Measurements from ENCODE around the gene RAB43. TPM values are rescaled to one million over a fixed set of nuclear protein-coding genes. Genes with fewer than 3 reads are reported as not detected.

Gene RAB43
- total RNA-seq, 2 experiments from 2014 or later = 10.4 to 12.5 TPM

GRCh38 chr3:129050556-129051295 is 70.9 kb downstream of the RAB43 start:
- Histone ChIP-seq H4K20me1 (ENCODE audit: insufficient read depth, low read length) (no peaks in the 10 kb centered on the region), H3K36me3 (ENCODE audit: insufficient read depth, low read length) (no peaks in the 10 kb centered on the region), H3K9me3 (ENCODE audit: low read length) (no peaks in the 10 kb centered on the region), H3K4me2 (ENCODE audit: low read length) (no peak overlapping the region), H3K79me2 (ENCODE audit: insufficient read depth, low read depth, low read length) (no peaks in the 10 kb centered on the region), H3K4me1 (ENCODE audit: insufficient read depth, low read length, poor library complexity, severe bottlenecking) (peaks cover 9% of the 10 kb centered on the region), H3K4me3 (ENCODE audit: low read depth, low read length, poor library complexity, severe bottlenecking) (no peak overlapping the region), H3K27ac (ENCODE audit: low read depth, low read length, poor library complexity, severe bottlenecking) (no peak overlapping the region), H2AFZ (ENCODE audit: low read length) (no peak overlapping the region), H3K9me2 (ENCODE audit: insufficient read depth, low read length) (no peaks in the 10 kb centered on the region)
- no peak for DNase-seq (ENCODE audit: low spot score)
- intact Hi-C loops (cut with micrococcal nuclease; ENCODE audit: unreplicated experiment) = loop anchor here (5.0 kb wide), 2 partner anchors 78 to 277 kb away; no protein-coding TSS in a partner anchor
- TF ChIP-seq CTCF (conservative IDR thresholded peaks at IDR 0.05; ENCODE audit: low read length) = no peak
- TF ChIP-seq EZH2phosphoT487 (IDR thresholded peaks at IDR 0.05; ENCODE audit: borderline replicate concordance, low read depth, low read length) = no peak
- CTCF ChIA-PET (ENCODE audit: unreplicated experiment) = interaction anchor here (0.7 kb wide), 1 partner anchor 194 kb away, joined by 3 read pairs; no protein-coding TSS in a partner anchor
- BruUV-seq (replicated peaks) = no TSS peak
- POLR2A ChIA-PET = no interaction called here

DNA sequence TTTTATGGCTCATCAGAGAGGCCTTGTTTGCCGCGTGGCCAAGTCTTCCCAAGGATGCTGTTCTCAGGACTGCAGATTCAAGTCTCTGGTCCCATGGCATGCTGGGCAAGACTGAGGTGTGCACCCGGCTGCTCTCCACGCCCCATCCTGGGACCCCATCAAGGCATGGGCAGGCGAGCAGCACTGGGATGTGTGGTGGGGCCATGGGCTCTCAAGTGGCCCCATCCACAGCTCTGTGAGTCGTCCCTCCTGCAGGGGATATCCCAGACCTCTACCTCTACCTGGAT is 74.1 kb downstream of the RAB43 start:
- Histone ChIP-seq H3K9me3 (ENCODE audit: low read length) (no peaks in the 10 kb centered on the region), H4K20me1 (ENCODE audit: insufficient read depth, low read length) (no peaks in the 10 kb centered on the region), H3K4me2 (ENCODE audit: low read length) (no peak overlapping the region), H3K9me2 (ENCODE audit: insufficient read depth, low read length) (no peaks in the 10 kb centered on the region), H3K4me3 (ENCODE audit: low read depth, low read length, poor library complexity, severe bottlenecking) (no peak overlapping the region), H3K27ac (ENCODE audit: low read depth, low read length, poor library complexity, severe bottlenecking) (no peak overlapping the region), H2AFZ (ENCODE audit: low read length) (no peak overlapping the region), H3K79me2 (ENCODE audit: insufficient read depth, low read depth, low read length) (no peaks in the 10 kb centered on the region), H3K36me3 (ENCODE audit: insufficient read depth, low read length) (no peaks in the 10 kb centered on the region), H3K4me1 (ENCODE audit: insufficient read depth, low read length, poor library complexity, severe bottlenecking) (no peaks in the 10 kb centered on the region)
- CTCF ChIA-PET (ENCODE audit: unreplicated experiment) = no interaction called here
- no TSS peak for BruUV-seq (replicated peaks)
- intact Hi-C loops (cut with micrococcal nuclease; ENCODE audit: unreplicated experiment) = no loop called here
- DNase-seq (ENCODE audit: low spot score) = no peak
- no peak for TF ChIP-seq CTCF (conservative IDR thresholded peaks at IDR 0.05; ENCODE audit: low read length)
- no peak for TF ChIP-seq EZH2phosphoT487 (IDR thresholded peaks at IDR 0.05; ENCODE audit: borderline replicate concordance, low read depth, low read length)
- POLR2A ChIA-PET = no interaction called here

DNA sequence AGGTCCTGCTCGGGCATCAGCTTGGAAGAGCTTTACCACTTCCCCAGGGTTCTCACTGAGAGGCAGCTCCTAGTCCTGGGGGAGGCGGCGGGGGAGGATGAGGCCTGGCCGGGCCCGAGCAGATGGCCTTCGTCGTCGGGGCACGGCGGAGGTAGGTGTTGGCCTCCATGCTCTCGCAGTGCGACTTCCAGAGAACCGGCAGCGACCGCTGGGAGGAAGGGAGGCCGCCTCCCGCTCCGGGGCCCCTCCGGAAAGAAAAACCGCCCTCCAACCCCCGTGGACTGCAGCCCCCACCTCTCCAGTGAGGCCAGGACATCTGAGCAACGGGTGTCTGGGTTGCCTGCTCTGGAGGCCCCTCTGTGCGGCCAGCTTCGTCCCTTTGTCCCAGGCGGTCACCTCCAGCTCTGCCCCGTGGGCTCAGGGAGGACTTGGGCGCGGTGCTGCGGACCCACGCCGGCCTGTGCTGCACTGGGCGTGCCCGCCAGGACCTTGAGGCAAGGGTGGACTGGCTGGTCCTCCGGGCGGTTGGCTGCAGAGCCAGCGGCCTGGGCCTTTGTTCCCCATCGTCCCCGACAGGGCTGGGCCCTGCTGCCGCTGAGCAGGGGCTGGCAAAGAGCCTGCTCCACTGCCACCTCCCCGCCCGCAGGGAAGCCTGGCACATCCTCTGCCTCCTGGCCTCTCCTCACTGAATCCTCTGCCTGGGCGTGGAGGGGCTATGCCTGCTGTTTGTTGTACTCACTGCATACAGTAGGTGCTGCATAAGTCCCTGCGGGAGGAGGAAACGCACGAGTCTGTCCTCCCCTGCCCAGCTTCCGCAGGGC is 74.7 kb downstream of the RAB43 start:
- CTCF ChIA-PET (ENCODE audit: unreplicated experiment) = no interaction called here
- Histone ChIP-seq H3K79me2 (ENCODE audit: insufficient read depth, low read depth, low read length) (no peaks in the 10 kb centered on the region), H3K4me2 (ENCODE audit: low read length) (no peak overlapping the region), H2AFZ (ENCODE audit: low read length) (no peak overlapping the region), H3K4me1 (ENCODE audit: insufficient read depth, low read length, poor library complexity, severe bottlenecking) (no peaks in the 10 kb centered on the region), H3K9me2 (ENCODE audit: insufficient read depth, low read length) (no peaks in the 10 kb centered on the region), H3K27ac (ENCODE audit: low read depth, low read length, poor library complexity, severe bottlenecking) (no peak overlapping the region), H3K9me3 (ENCODE audit: low read length) (no peaks in the 10 kb centered on the region), H4K20me1 (ENCODE audit: insufficient read depth, low read length) (no peaks in the 10 kb centered on the region), H3K4me3 (ENCODE audit: low read depth, low read length, poor library complexity, severe bottlenecking) (no peak overlapping the region), H3K36me3 (ENCODE audit: insufficient read depth, low read length) (no peaks in the 10 kb centered on the region)
- POLR2A ChIA-PET = no interaction called here
- intact Hi-C loops (cut with micrococcal nuclease; ENCODE audit: unreplicated experiment) = no loop called here
- BruUV-seq (replicated peaks) = no TSS peak
- TF ChIP-seq CTCF (conservative IDR thresholded peaks at IDR 0.05; ENCODE audit: low read length) = no peak
- no peak for TF ChIP-seq EZH2phosphoT487 (IDR thresholded peaks at IDR 0.05; ENCODE audit: borderline replicate concordance, low read depth, low read length)
- no peak for DNase-seq (ENCODE audit: low spot score)
